H1 (cell line): ENCODE measurements around the gene A3GALT2. TPM values are rescaled to one million over a fixed set of nuclear protein-coding genes. Genes with fewer than 3 reads are reported as not detected.

Source experiments
- CTCF ChIA-PET: fragments of 300-600 bp; sonication (Branson Sonifier 250); formaldehyde crosslinking; loops from one replicate; lab custom pipeline; 2021; ENCODE audit not compliant: partially characterized antibody; lab: Charles Lee
- POLR2A ChIA-PET: fragments of 300-600 bp; sonication (Branson Sonifier 250); formaldehyde crosslinking; loops from one replicate; lab custom pipeline; 2021; ENCODE audit warnings: inconsistent platforms; ENCODE audit not compliant: partially characterized antibody; lab: Charles Lee
- DNase-seq, 2 experiments: peaks; one replicate each; pipeline versions ENCODE4 v3.0.0 to v3.0.0-alpha.2; 2010 to 2022; ENCODE audit warnings: low spot score in 2 of 2, low read depth in 1 of 2, mixed read lengths in 1 of 2
- FAIRE-seq: peaks from 2 replicates; lab custom pipeline; 2011; peaks lifted over from hg19 to GRCh38; lab: Jason Lieb, UNC
- H2AFZ ChIP-seq: 2 replicates; pipeline ENCODE4 v1.8.1; 2012; ENCODE audit warnings: low read length, inconsistent platforms
- H2AK5ac ChIP-seq: 2 replicates; pipeline ENCODE4 v1.6.1; 2013; ENCODE audit warnings: low read depth, low read length
- H2BK120ac ChIP-seq: replicated peaks from 2 replicates; pipeline ENCODE3; 2013; ENCODE audit warnings: low read depth, low read length, inconsistent platforms
- H2BK12ac ChIP-seq: 2 replicates; pipeline ENCODE4 v1.6.1; 2013; ENCODE audit warnings: low read depth, low read length
- H2BK15ac ChIP-seq: 2 replicates; pipeline ENCODE4 v1.6.1; 2013; ENCODE audit warnings: low read length
- H2BK20ac ChIP-seq: 2 replicates; pipeline ENCODE4 v1.6.1; 2013; ENCODE audit warnings: low read length
- H2BK5ac ChIP-seq: 2 replicates; pipeline ENCODE4 v1.6.1; 2013; ENCODE audit warnings: low read depth, low read length
- H3K14ac ChIP-seq: 2 replicates; pipeline ENCODE4 v1.6.1; 2013; ENCODE audit warnings: inconsistent platforms; ENCODE audit not compliant: insufficient read length
- H3K18ac ChIP-seq: 2 replicates; pipeline ENCODE4 v1.6.1; 2013; ENCODE audit warnings: low read length; ENCODE audit errors: extremely low read depth
- H3K23ac ChIP-seq: 2 replicates; pipeline ENCODE4 v1.6.1; 2013; ENCODE audit warnings: inconsistent platforms; ENCODE audit not compliant: insufficient read length
- H3K23me2 ChIP-seq: 2 replicates; pipeline ENCODE4 v1.6.1; 2013; ENCODE audit warnings: low read depth, low read length
- H3K27ac ChIP-seq: 2 replicates; pipeline ENCODE4 v1.6.1; 2011; ENCODE audit warnings: low read depth, low read length, inconsistent platforms
- H3K27me3 ChIP-seq, 4 experiments: replicated peaks in 1 of 4; 1 replicate in 1 of 4; 2 replicates in 3 of 4; pipeline versions ENCODE4 v1.6.1 to v1.8.1; 2011 to 2013; ENCODE audit warnings: low read length in 3 of 4, mild to moderate bottlenecking in 3 of 4, inconsistent platforms in 2 of 4, mixed read lengths in 2 of 4, moderate library complexity in 1 of 4; ENCODE audit not compliant: control insufficient read depth in 3 of 4, insufficient read depth in 3 of 4; ENCODE audit errors: extremely low read depth in 1 of 4
- H3K36me3 ChIP-seq, 4 experiments: 2 replicates each; pipeline versions ENCODE4 v1.6.1 to v1.8.1; 2011 to 2013; ENCODE audit warnings: mild to moderate bottlenecking in 4 of 4, low read length in 3 of 4, moderate library complexity in 2 of 4, control low read depth in 1 of 4, inconsistent platforms in 1 of 4; ENCODE audit not compliant: insufficient read depth in 4 of 4, control insufficient read depth in 2 of 4
- H3K4ac ChIP-seq: replicated peaks from 2 replicates; pipeline ENCODE3; 2013; ENCODE audit warnings: low read length, low read depth, mixed read lengths, inconsistent platforms; ENCODE audit not compliant: insufficient read length
- H3K4me1 ChIP-seq, 4 experiments: replicated peaks in 1 of 4; 1 replicate in 1 of 4; 2 replicates in 3 of 4; pipeline versions ENCODE4 v1.6.1 to v1.8.1; 2011 to 2013; ENCODE audit warnings: low read length in 3 of 4, inconsistent platforms in 2 of 4, mixed read lengths in 1 of 4; ENCODE audit not compliant: insufficient read depth in 4 of 4, control insufficient read depth in 3 of 4
- H3K4me2 ChIP-seq, 2 experiments: 2 replicates each; pipeline versions ENCODE4 v1.6.1 to v1.8.1; 2011 to 2013; ENCODE audit warnings: low read depth in 2 of 2, low read length in 2 of 2, control low read depth in 1 of 2, inconsistent platforms in 1 of 2, mild to moderate bottlenecking in 1 of 2; ENCODE audit not compliant: insufficient read depth in 1 of 2
- H3K4me3 ChIP-seq, 4 experiments: fragments of 200-600, 300-600 bp in 1 of 4; sonication (generic), shearing (Covaris generic), sonication (Bioruptor Twin) in 1 of 4; 2 replicates each; pipeline versions ENCODE4 v1.5.1 to v1.8.1; 2011 to 2016; ENCODE audit warnings: low read length in 4 of 4, low read depth in 3 of 4, control low read depth in 2 of 4, inconsistent platforms in 2 of 4, mild to moderate bottlenecking in 2 of 4, mixed read lengths in 1 of 4, moderate library complexity in 1 of 4; ENCODE audit not compliant: insufficient read depth in 2 of 4; ENCODE audit errors: extremely low read depth in 1 of 4
- H3K56ac ChIP-seq: replicated peaks from 2 replicates; pipeline ENCODE3; 2013; ENCODE audit warnings: low read depth, mild to moderate bottlenecking, mixed read lengths, low read length, inconsistent platforms; ENCODE audit not compliant: insufficient read length
- H3K79me1 ChIP-seq: 2 replicates; pipeline ENCODE4 v1.6.1; 2013; ENCODE audit warnings: low read depth, low read length, control low read depth
- H3K79me2 ChIP-seq, 2 experiments: 2 replicates each; pipeline versions ENCODE4 v1.6.1 to v1.8.1; 2012 to 2013; ENCODE audit warnings: low read length in 2 of 2, mild to moderate bottlenecking in 2 of 2, inconsistent platforms in 1 of 2; ENCODE audit not compliant: insufficient read depth in 2 of 2, control insufficient read depth in 1 of 2
- H3K9ac ChIP-seq, 4 experiments: replicated peaks in 1 of 4; 1 replicate in 1 of 4; 2 replicates in 3 of 4; pipeline versions ENCODE4 v1.6.1 to v1.8.1; 2011 to 2013; ENCODE audit warnings: low read depth in 3 of 4, low read length in 3 of 4, control low read depth in 2 of 4, mild to moderate bottlenecking in 2 of 4, moderate library complexity in 2 of 4, inconsistent platforms in 1 of 4; ENCODE audit errors: extremely low read depth in 1 of 4
- H3K9me3 ChIP-seq, 2 experiments: 2 replicates each; pipeline versions ENCODE4 v1.6.1 to v1.8.1; 2012 to 2013; ENCODE audit warnings: mild to moderate bottlenecking in 2 of 2, moderate library complexity in 2 of 2, control low read depth in 1 of 2, inconsistent platforms in 1 of 2, low read depth in 1 of 2, low read length in 1 of 2, mixed read lengths in 1 of 2; ENCODE audit not compliant: insufficient read depth in 2 of 2
- H4K20me1 ChIP-seq, 2 experiments: replicated peaks in 1 of 2; 2 replicates each; pipeline versions ENCODE3 to v1.8.1; 2011 to 2013; ENCODE audit warnings: inconsistent platforms in 2 of 2, low read length in 2 of 2, mild to moderate bottlenecking in 1 of 2; ENCODE audit not compliant: insufficient read depth in 2 of 2, control insufficient read depth in 1 of 2
- H4K5ac ChIP-seq: 2 replicates; pipeline ENCODE4 v1.6.1; 2013; ENCODE audit warnings: low read length, low read depth, mixed read lengths, inconsistent platforms; ENCODE audit not compliant: insufficient read length
- H4K8ac ChIP-seq: 2 replicates; pipeline ENCODE4 v1.8.0; 2013; ENCODE audit warnings: mild to moderate bottlenecking, moderate library complexity, low read length, inconsistent platforms; ENCODE audit not compliant: insufficient read depth; ENCODE audit errors: extremely low read depth
- H4K91ac ChIP-seq: replicated peaks from 2 replicates; pipeline ENCODE3; 2013; ENCODE audit warnings: low read length, mixed read lengths, inconsistent platforms; ENCODE audit not compliant: insufficient read length
- ATF2 ChIP-seq: IDR thresholded peaks from 2 replicates; pipeline ENCODE4 v1.6.1; 2012; ENCODE audit warnings: low read length, inconsistent platforms
- BCL11A ChIP-seq, 2 experiments: IDR thresholded peaks; one replicate each; pipeline ENCODE4 v1.6.1; 2011; ENCODE audit warnings: low read depth in 2 of 2, low read length in 2 of 2, mild to moderate bottlenecking in 2 of 2
- KDM1A ChIP-seq: fragments of 200-600, 300-600 bp; sonication (generic); IDR thresholded peaks from 2 replicates; pipeline ENCODE4 v1.7.1; 2016; ENCODE audit warnings: mild to moderate bottlenecking, low read length, borderline replicate concordance
- MAX ChIP-seq: IDR thresholded peaks from 2 replicates; pipeline ENCODE4 v1.6.1; 2012; ENCODE audit warnings: inconsistent platforms
- POLR2A ChIP-seq, 2 experiments: IDR thresholded peaks; 1 replicate in 1 of 2; 2 replicates in 1 of 2; pipeline ENCODE4 v1.6.1; 2011; ENCODE audit warnings: low read depth in 2 of 2, low read length in 2 of 2, mild to moderate bottlenecking in 2 of 2; ENCODE audit errors: control extremely low read depth in 1 of 2
- SUZ12 ChIP-seq: fragments of 200-600 bp; sonication (generic); IDR thresholded peaks from 2 replicates; pipeline ENCODE4 v1.6.1; 2012; ENCODE audit warnings: mild to moderate bottlenecking, inconsistent platforms, low read length, moderate library complexity, mixed read lengths
- USF2 ChIP-seq: IDR thresholded peaks from 2 replicates; pipeline ENCODE4 v1.6.1; 2011; ENCODE audit warnings: low read length, improper control_type of control experiment
- WGBS, 2 experiments: shearing (Covaris generic) in 1 of 2; methylation state at CpG; one replicate each; pipeline versions ENCODE4 v1.1.6 to v1.1.7; 2013 to 2015; ENCODE audit warnings: low lambda C conversion rate in 2 of 2, mixed read lengths in 2 of 2, inconsistent platforms in 1 of 2, low coverage in 1 of 2, missing lambda C conversion rate in 1 of 2; ENCODE audit not compliant: insufficient replicate concordance in 2 of 2, insufficient coverage in 1 of 2, insufficient read length in 1 of 2; ENCODE audit errors: extremely low coverage in 1 of 2, missing lambda C conversion rate in 1 of 2; 5-methylcytosine and 5-hydroxymethylcytosine counted together
- polyA plus RNA-seq, 7 experiments: library from polyadenylated mRNA; depleted of rRNA in 3 of 7; stranded (reverse) in 5 of 7; unstranded in 2 of 7; fragments of >200 nt in 5 of 7; fragments of 200-250 nt in 2 of 7; gene quantifications; 1 replicate in 5 of 7; 2 replicates in 1 of 7; 4 replicates in 1 of 7; pipeline versions ENCODE4 v1.2.1 to v1.2.3, GENCODE V29; 2011 to 2013; ENCODE audit warnings: missing spikeins in 2 of 7, mixed read lengths in 2 of 7
- total RNA-seq: library from RNA; stranded (reverse); fragmentation: NEBNext Ultra II Directional; extraction: Animal tissue kit (Norgen Biotek cat#: 25700); gene quantifications from 2 replicates; pipeline ENCODE4 v1.2.1, GENCODE V29; 2021

A3GALT2 gene
- total and polyA plus RNA-seq, 2 of the 8 experiments (the other 6 are each of a cell fraction or from before 2014, with no cell fraction given) = not detected

DNA sequence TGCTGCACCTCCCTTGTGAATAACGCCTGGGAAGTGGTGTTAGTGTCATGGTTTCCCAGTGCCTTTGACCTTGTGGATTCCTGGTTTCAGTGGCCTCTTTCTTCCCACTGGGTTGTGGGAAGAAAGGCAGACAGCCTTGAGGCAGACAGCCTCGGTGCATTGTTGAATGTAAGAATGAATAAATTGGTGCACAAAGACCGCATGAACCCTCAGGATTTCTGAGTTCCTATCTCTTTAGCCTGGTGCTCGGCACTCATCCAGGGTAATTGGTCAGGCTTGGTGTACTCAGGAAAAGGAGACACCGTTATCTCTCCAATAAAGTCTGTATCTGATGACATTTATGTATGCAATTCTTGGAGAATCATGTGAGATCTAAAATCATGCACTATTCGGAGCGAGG lies 59.6 kb downstream of the A3GALT2 start:
- H3K27me3 ChIP-seq = no peaks in the 10 kb centered on the region; a peak in 1 of 7 replicates
- no peak overlapping the region for H3K4me2 ChIP-seq
- H3K4me1 ChIP-seq = peaks cover 0 to 23% (median 10%) of the 10 kb centered on the region in 4 experiments; a peak in 5 of 7 replicates
- no peak overlapping the region for H3K4me3 ChIP-seq
- H3K79me2 ChIP-seq = peaks cover 0 to 52% of the 10 kb centered on the region in 2 experiments; a peak in 2 of 4 replicates
- H2AK5ac ChIP-seq = no peak overlapping the region
- peaks cover 5 to 13% of the 10 kb centered on the region in 2 experiments for H4K20me1 ChIP-seq
- H3K18ac ChIP-seq = no peak overlapping the region
- 0 out of 2 replicates have a peak overlapping the region, but pooled peaks have one; percentile 49 for H2BK15ac ChIP-seq
- TF ChIP-seq SUZ12 (no peak), KDM1A (no peak), MAX (no peak), BCL11A (IDR thresholded peaks at IDR 0.05; ENCODE audit: low read depth in 2 of 2, low read length in 2 of 2) (no peak), POLR2A (IDR thresholded peaks at IDR 0.05; ENCODE audit: control extremely low read depth in 1 of 2, low read depth in 2 of 2, low read length in 2 of 2) (no peak), USF2 (no peak), ATF2 (no peak)
- ChIA-PET CTCF (interaction anchor here (0.9 to 1.3 kb wide), 2 partner anchors 34 to 292 kb away, joined by 3 to 4 read pairs; no protein-coding TSS in a partner anchor), POLR2A (interaction anchor here (2.7 kb wide), 1 partner anchor 7 kb away, joined by 12 read pairs; no protein-coding TSS in a partner anchor)
- peaks cover 3% of the 10 kb centered on the region for H3K23me2 ChIP-seq
- no peak overlapping the region for H2BK5ac ChIP-seq
- no peak overlapping the region for H3K23ac ChIP-seq
- no peak overlapping the region for H2BK120ac ChIP-seq
- H4K8ac ChIP-seq = no peak overlapping the region
- H4K91ac ChIP-seq = no peak overlapping the region
- no peak overlapping the region for H3K4ac ChIP-seq
- H2BK12ac ChIP-seq = no peak overlapping the region
- H3K36me3 ChIP-seq = peaks cover 0 to 2% (median 0%) of the 10 kb centered on the region in 4 experiments; a peak in 1 of 8 replicates
- FAIRE-seq = no peak
- H3K9ac ChIP-seq = no peak overlapping the region
- H3K27ac ChIP-seq = no peak overlapping the region
- no peaks in the 10 kb centered on the region for H3K9me3 ChIP-seq
- no peak overlapping the region for H4K5ac ChIP-seq
- H3K79me1 ChIP-seq = peaks cover 31% of the 10 kb centered on the region
- H2BK20ac ChIP-seq = no peak overlapping the region
- DNase-seq = no peak
- WGBS, 2 experiments = 88% methylated on average over 7 of the region's 7 CpGs; no CpG with 5 or more reads in 1 of the 2 experiments
- H3K14ac ChIP-seq = no peak overlapping the region
- H2AFZ ChIP-seq = no peak overlapping the region
- no peak overlapping the region for H3K56ac ChIP-seq
